GM18517 (cell line): ENCODE results near the gene ANKRD2.
"Not testable (repeated sequence)": the region's sequence is repeated elsewhere in the genome, so short reads cannot be mapped to it uniquely, and the experiment has no call there.

ENCODE experiments used
- ATAC-seq: cut with Tn5 transposase; IDR thresholded peaks from one replicate; pipeline ENCODE4 v1.9.1; 2021; ENCODE audit warnings: mild to moderate bottlenecking, moderate library complexity; ENCODE audit not compliant: unreplicated experiment

Gene ANKRD2

GRCh38 chr10:97570789-97571471, 1.6 kb upstream of the ANKRD2 start:
- no peak for ATAC-seq

GRCh38 chr10:97571622-97572021, 957 bp upstream of the ANKRD2 start:
- no peak for ATAC-seq

GRCh38 chr10:97573021-97573420, 442 bp downstream of the ANKRD2 start:
- ATAC-seq, result no peak

GRCh38 chr10:97573672-97574071, 1.1 kb downstream of the ANKRD2 start:
- ATAC-seq, result no peak

GRCh38 chr10:97574374-97575126, 2.0 kb downstream of the ANKRD2 start:
- no peak for ATAC-seq

- ATAC-seq, result no peak
Observed at GRCh38 chr10:97575127-97575668, 2.6 kb downstream of the ANKRD2 start.

GRCh38 chr10:97576487-97576886, 3.9 kb downstream of the ANKRD2 start:
- not testable (repeated sequence) for ATAC-seq

GRCh38 chr10:97577701-97578100, 5.1 kb downstream of the ANKRD2 start:
- no peak for ATAC-seq

- no peak for ATAC-seq
Observed at GRCh38 chr10:97578171-97578844, 5.7 kb downstream of the ANKRD2 start.

GRCh38 chr10:97580421-97581367, 8.1 kb downstream of the ANKRD2 start:
- no peak for ATAC-seq

- no peak for ATAC-seq
Observed at GRCh38 chr10:97582169-97582568, 9.6 kb downstream of the ANKRD2 start.

- ATAC-seq, result no peak
Observed at GRCh38 chr10:97583476-97583875, 10.9 kb downstream of the ANKRD2 start.

- ATAC-seq, result no peak
Observed at GRCh38 chr10:97584060-97584797, 11.7 kb downstream of the ANKRD2 start, which contains the start of gene HOGA1. HOGA1 (plus strand) TSS chr10:97584389; CDS start chr10:97584704, 315 bp downstream.

- no peak for ATAC-seq
Observed at GRCh38 chr10:97584798-97585438, 12.3 kb downstream of the ANKRD2 start.

GRCh38 chr10:97585439-97585811, 12.8 kb downstream of the ANKRD2 start:
- ATAC-seq, result no peak

- ATAC-seq, result no peak
Observed at GRCh38 chr10:97587183-97587582, 14.6 kb downstream of the ANKRD2 start.

- ATAC-seq, result no peak
Observed at GRCh38 chr10:97589479-97589878, 16.9 kb downstream of the ANKRD2 start, which contains the start of gene C10orf62. C10orf62 (plus strand) TSS chr10:97589721; CDS start chr10:97589898, 177 bp downstream.

- no peak for ATAC-seq
Observed at GRCh38 chr10:97590082-97590747, 17.6 kb downstream of the ANKRD2 start.
